HG03575 (cell line): Measurements from ENCODE around the gene CCDC3.

ENCODE experiments used
- ATAC-seq: cut with Tn5 transposase; IDR thresholded peaks from one replicate; pipeline ENCODE4 v1.9.1; 2021; ENCODE audit not compliant: unreplicated experiment, insufficient number of reproducible peaks, low FRiP score; ENCODE audit errors: extremely low read depth

Gene CCDC3

GRCh38 chr10:12940791-12941190, 60.7 kb downstream of the CCDC3 start:
- ATAC-seq = no peak

GRCh38 chr10:12938271-12938670, 63.2 kb downstream of the CCDC3 start:
- ATAC-seq = no peak

- no peak for ATAC-seq
These were observed 64.0 kb downstream of the CCDC3 start for GRCh38 chr10:12937527-12937926.

GRCh38 chr10:12934777-12935176, 66.7 kb downstream of the CCDC3 start:
- ATAC-seq = no peak

- no peak for ATAC-seq
These were observed 72.1 kb downstream of the CCDC3 start for GRCh38 chr10:12929381-12929780.

- no peak for ATAC-seq
These were observed 72.9 kb downstream of the CCDC3 start for GRCh38 chr10:12928571-12928970.

- ATAC-seq = no peak
These were observed 73.6 kb downstream of the CCDC3 start for GRCh38 chr10:12927896-12928295.

GRCh38 chr10:12925845-12926244, 75.7 kb downstream of the CCDC3 start:
- no peak for ATAC-seq

GRCh38 chr10:12924911-12925310, 76.6 kb downstream of the CCDC3 start:
- ATAC-seq = no peak

GRCh38 chr10:12922117-12922900, 79.2 kb downstream of the CCDC3 start:
- no peak for ATAC-seq

- no peak for ATAC-seq
These were observed 80.3 kb downstream of the CCDC3 start for GRCh38 chr10:12921163-12921562.

GRCh38 chr10:12919574-12919973, 81.9 kb downstream of the CCDC3 start:
- ATAC-seq = no peak

- no peak for ATAC-seq
These were observed 84.9 kb downstream of the CCDC3 start for GRCh38 chr10:12916587-12916986.

GRCh38 chr10:12915637-12916168, 85.8 kb downstream of the CCDC3 start:
- ATAC-seq = no peak

GRCh38 chr10:12914111-12914510, 87.4 kb downstream of the CCDC3 start:
- no peak for ATAC-seq

GRCh38 chr10:12911795-12912194, 89.7 kb downstream of the CCDC3 start:
- ATAC-seq = no peak

- no peak for ATAC-seq
These were observed 90.7 kb downstream of the CCDC3 start for GRCh38 chr10:12910835-12911234.

- ATAC-seq = no peak
These were observed 91.7 kb downstream of the CCDC3 start for GRCh38 chr10:12909836-12910185.

GRCh38 chr10:12909182-12909835, 92.2 kb downstream of the CCDC3 start:
- ATAC-seq = no peak

- no peak for ATAC-seq
These were observed 92.7 kb downstream of the CCDC3 start for GRCh38 chr10:12908773-12909172.
